Esophagus muscularis mucosa (tissue), 3 donors: ENCODE results near the gene FXYD6.

Experiments
- EP300 ChIP-seq: sonication (generic); formaldehyde crosslinking; IDR thresholded peaks from one replicate; pipeline ENCODE4 v1.6.1; 2017; ENCODE audit warnings: antibody characterized with exemption
- TF ChIP-seq, protein P1 (sequence below), 3 experiments: fragments of 200-600 bp in 2 of 3; fragments of 450-650 bp in 1 of 3; sonication (generic) in 2 of 3; IDR thresholded peaks; one replicate each; pipeline ENCODE4 v1.5.1; 2017 to 2019; ENCODE audit warnings: antibody characterized with exemption in 3 of 3, mild to moderate bottlenecking in 2 of 3, moderate library complexity in 1 of 3

DNA sequence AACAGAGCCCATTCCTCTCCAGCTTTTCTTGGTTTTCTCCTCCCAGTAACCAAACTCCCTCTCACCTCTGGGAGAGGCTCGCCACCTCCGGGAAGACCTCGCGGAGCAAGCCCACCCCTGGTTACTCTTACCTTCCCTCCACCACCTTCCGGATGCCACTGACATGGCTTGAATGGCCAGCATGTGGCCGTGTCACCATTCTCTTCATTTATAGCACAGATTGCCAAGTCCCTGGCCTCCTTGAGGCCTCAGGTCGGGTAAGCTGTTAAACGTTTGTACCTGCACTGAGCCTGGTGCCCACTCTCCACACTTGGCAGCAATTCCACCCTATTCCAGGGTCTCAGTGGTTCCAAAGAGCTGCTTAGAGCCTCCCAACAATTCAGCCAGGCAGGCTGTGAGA, 43.9 kb downstream of the FXYD6 start:
- no peak for TF ChIP-seq EP300
- TF ChIP-seq, protein P1, sequence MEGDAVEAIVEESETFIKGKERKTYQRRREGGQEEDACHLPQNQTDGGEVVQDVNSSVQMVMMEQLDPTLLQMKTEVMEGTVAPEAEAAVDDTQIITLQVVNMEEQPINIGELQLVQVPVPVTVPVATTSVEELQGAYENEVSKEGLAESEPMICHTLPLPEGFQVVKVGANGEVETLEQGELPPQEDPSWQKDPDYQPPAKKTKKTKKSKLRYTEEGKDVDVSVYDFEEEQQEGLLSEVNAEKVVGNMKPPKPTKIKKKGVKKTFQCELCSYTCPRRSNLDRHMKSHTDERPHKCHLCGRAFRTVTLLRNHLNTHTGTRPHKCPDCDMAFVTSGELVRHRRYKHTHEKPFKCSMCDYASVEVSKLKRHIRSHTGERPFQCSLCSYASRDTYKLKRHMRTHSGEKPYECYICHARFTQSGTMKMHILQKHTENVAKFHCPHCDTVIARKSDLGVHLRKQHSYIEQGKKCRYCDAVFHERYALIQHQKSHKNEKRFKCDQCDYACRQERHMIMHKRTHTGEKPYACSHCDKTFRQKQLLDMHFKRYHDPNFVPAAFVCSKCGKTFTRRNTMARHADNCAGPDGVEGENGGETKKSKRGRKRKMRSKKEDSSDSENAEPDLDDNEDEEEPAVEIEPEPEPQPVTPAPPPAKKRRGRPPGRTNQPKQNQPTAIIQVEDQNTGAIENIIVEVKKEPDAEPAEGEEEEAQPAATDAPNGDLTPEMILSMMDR (IDR thresholded peaks at IDR 0.05), result no peak
